HepG2 (cell line): ENCODE data around the gene STK25. TPM values are rescaled to one million over a fixed set of nuclear protein-coding genes. Genes with fewer than 3 reads are reported as not detected.

ENCODE experiments used
- DNMT1 ChIP-seq: sonication (generic); formaldehyde crosslinking; IDR thresholded peaks from 2 replicates; pipeline ENCODE4 v1.5.1; 2020; ENCODE audit warnings: mild to moderate bottlenecking, missing genetic modification reagents
- ETV5 ChIP-seq: IDR thresholded peaks from 2 replicates; pipeline ENCODE4 v1.6.1; 2018; ENCODE audit warnings: missing biosample characterization, missing genetic modification reagents, inconsistent platforms, borderline replicate concordance
- GFI1 ChIP-seq: sonication (generic); formaldehyde crosslinking; IDR thresholded peaks from 2 replicates; pipeline ENCODE4 v1.5.0; 2020; ENCODE audit warnings: missing genetic modification reagents, mild to moderate bottlenecking, borderline replicate concordance
- HNRNPUL1 ChIP-seq: fragments of 200-400 bp; formaldehyde crosslinking; IDR thresholded peaks from 2 replicates; pipeline ENCODE4 v1.6.1; 2017; ENCODE audit warnings: low read depth, mild to moderate bottlenecking, low read length, moderate library complexity
- LCORL ChIP-seq, 2 experiments: fragments of 450-650 bp in 1 of 2; sonication (generic) in 1 of 2; formaldehyde crosslinking in 1 of 2; IDR thresholded peaks; 2 replicates each; pipeline versions ENCODE4 v1.5.0 to v1.6.1; 2017 to 2020; ENCODE audit warnings: antibody characterized with exemption in 1 of 2, missing genetic modification reagents in 1 of 2
- NFE2L1 ChIP-seq: sonication (generic); formaldehyde crosslinking; IDR thresholded peaks from 2 replicates; pipeline ENCODE4 v1.4.0; 2020; ENCODE audit warnings: missing genetic modification reagents, mild to moderate bottlenecking, borderline replicate concordance
- PAF1 ChIP-seq: IDR thresholded peaks from 2 replicates; pipeline ENCODE4 v1.6.1; 2016; ENCODE audit warnings: missing genetic modification reagents, missing compliant biosample characterization
- SRY ChIP-seq: sonication (generic); formaldehyde crosslinking; IDR thresholded peaks from 2 replicates; pipeline ENCODE4 v1.8.0; 2022; ENCODE audit warnings: mild to moderate bottlenecking, missing genetic modification reagents
- ZMAT3 ChIP-seq: sonication (generic); formaldehyde crosslinking; conservative IDR thresholded peaks from 2 replicates; pipeline ENCODE4 v1.7.0; 2021; ENCODE audit warnings: missing genetic modification reagents
- ZNF280D ChIP-seq: sonication (generic); formaldehyde crosslinking; IDR thresholded peaks from 2 replicates; pipeline ENCODE4 v1.5.1; 2020; ENCODE audit warnings: mild to moderate bottlenecking, missing genetic modification reagents
- ZNF3 ChIP-seq: IDR thresholded peaks from 2 replicates; pipeline ENCODE4 v1.7.0; 2017; ENCODE audit warnings: inconsistent platforms
- ZNF607 ChIP-seq: sonication (generic); formaldehyde crosslinking; IDR thresholded peaks from 2 replicates; pipeline ENCODE4 v1.5.1; 2020; ENCODE audit warnings: missing genetic modification reagents, mild to moderate bottlenecking, borderline replicate concordance
- polyA plus RNA-seq, 8 experiments: library from polyadenylated mRNA; depleted of rRNA in 3 of 8; stranded (reverse) in 7 of 8; unstranded in 1 of 8; fragments of >200 nt; fragmentation: Illumina TruSeq in 4 of 8; extraction: Trizol in 4 of 8; gene quantifications; 2 replicates each; pipeline versions ENCODE4 v1.2.1 to v1.2.3, GENCODE V29; 2011 to 2016; ENCODE audit warnings: low read depth in 4 of 8, missing spikeins in 1 of 8, mixed read lengths in 1 of 8; ENCODE audit not compliant: insufficient read depth in 1 of 8
- total RNA-seq, 5 experiments: library from RNA; depleted of rRNA; stranded (reverse); fragments of >200 nt; fragmentation: Illumina TruSeq; extraction: Trizol; gene quantifications; 2 replicates each; pipeline ENCODE4 v1.2.3, GENCODE V29; 2016; ENCODE audit warnings: low read depth in 1 of 5

The STK25 gene
- total and polyA plus RNA-seq, 2 of the 13 experiments (the other 11 are each of a cell fraction or from before 2014, with no cell fraction given) = 177 to 481 TPM

GRCh38 chr2:241551998-241552737 is 43.8 kb upstream of the STK25 start (continued):
- TF ChIP-seq SRY (CRISPR knock-in tag) = peak; percentile 18; the same call in 1 of the 2 replicates
- TF ChIP-seq ZNF3 (CRISPR knock-in tag) = no peak
- peak; percentile 13; the same call in 1 of the 2 replicates for TF ChIP-seq ETV5 (CRISPR knock-in tag)
- TF ChIP-seq GFI1 = no peak
- TF ChIP-seq LCORL (IDR thresholded peaks at IDR 0.05) = no peak
- peak; percentile 58 for TF ChIP-seq LCORL (CRISPR knock-in tag; IDR thresholded peaks at IDR 0.05)
- no peak for TF ChIP-seq NFE2L1 (CRISPR knock-in tag)
- peak; percentile 91; the same call in 1 of the 2 replicates for TF ChIP-seq DNMT1 (CRISPR knock-in tag)
- TF ChIP-seq ZMAT3 (CRISPR knock-in tag) = 0 out of 2 replicates have a peak, but pooled peaks have one; percentile 31
- no peak for TF ChIP-seq ZNF280D (CRISPR knock-in tag)
- peak; percentile 92 for TF ChIP-seq ZNF607
- TF ChIP-seq PAF1 (CRISPR knock-in tag) = no peak
- TF ChIP-seq HNRNPUL1 = no peak
